GM23248 (cell line): Measurements from ENCODE around the gene SLC15A4.

Experiments used
- EZH2 ChIP-seq: fragments of 200-600 bp; sonication (generic); IDR thresholded peaks from 2 replicates; pipeline ENCODE4 v1.6.1; 2018; ENCODE audit warnings: antibody characterized with exemption, mild to moderate bottlenecking; ENCODE audit not compliant: insufficient read depth, poor library complexity, severe bottlenecking
- EZH2phosphoT487 ChIP-seq: fragments of 200-600 bp; sonication (generic); IDR thresholded peaks from 2 replicates; pipeline ENCODE4 v1.6.1; 2018; ENCODE audit warnings: antibody characterized with exemption, moderate library complexity, mild to moderate bottlenecking, low read depth; ENCODE audit not compliant: insufficient read depth

GRCh38 chr12:128864516-128865186 lies 40.9 kb upstream of the SLC15A4 start:
- TF ChIP-seq EZH2 (no peak), EZH2phosphoT487 (no peak)
